SK-N-SH treated with all-trans-retinoic acid at 6 μM for 48 hours (cell line): Measurements from ENCODE around the gene MOBP.

Experiments
- ATAC-seq: fragments of 200-7000 bp; cut with Tn5 transposase; 3 replicates; pipeline ENCODE4 v1.9.1; 2020; ENCODE audit warnings: mild to moderate bottlenecking, moderate library complexity
- ARNTL ChIP-seq: fragments of 450-650 bp; formaldehyde crosslinking; IDR thresholded peaks from 2 replicates; pipeline ENCODE4 v1.5.0; 2020; ENCODE audit warnings: low read depth, mild to moderate bottlenecking, moderate library complexity, borderline replicate concordance
- BACH2 ChIP-seq: fragments of 250-450 bp; sonication (Bioruptor Pico); IDR thresholded peaks from 2 replicates; pipeline ENCODE4 v1.9.0; 2021; ENCODE audit warnings: mild to moderate bottlenecking, borderline replicate concordance
- CSDC2 ChIP-seq: fragments of 250-450 bp; sonication (Bioruptor Pico); IDR thresholded peaks from 2 replicates; pipeline ENCODE4 v1.5.0; 2020; ENCODE audit warnings: mild to moderate bottlenecking, moderate library complexity
- CSRNP3 ChIP-seq: fragments of 250-450 bp; sonication (Bioruptor Pico); IDR thresholded peaks from 2 replicates; pipeline ENCODE4 v1.5.1; 2021; ENCODE audit warnings: mild to moderate bottlenecking, moderate library complexity
- ESRRG ChIP-seq: fragments of 250-450 bp; sonication (Bioruptor Pico); IDR thresholded peaks from 2 replicates; pipeline ENCODE4 v1.6.1; 2021; ENCODE audit warnings: mild to moderate bottlenecking
- GLIS3 ChIP-seq: fragments of 250-450 bp; sonication (Bioruptor Pico); IDR thresholded peaks from 2 replicates; pipeline ENCODE4 v1.5.0; 2020; ENCODE audit warnings: mild to moderate bottlenecking, moderate library complexity
- ISL1 ChIP-seq: fragments of 250-450 bp; sonication (Bioruptor Pico); IDR thresholded peaks from 2 replicates; pipeline ENCODE4 v2.1.2; 2022; ENCODE audit warnings: mild to moderate bottlenecking, moderate library complexity
- OSR1 ChIP-seq: fragments of 250-450 bp; sonication (Bioruptor Pico); IDR thresholded peaks from 2 replicates; pipeline ENCODE4 v1.8.0; 2022; ENCODE audit warnings: moderate library complexity, mild to moderate bottlenecking, inconsistent platforms
- PATZ1 ChIP-seq: fragments of 250-450 bp; sonication (Bioruptor Pico); IDR thresholded peaks from 2 replicates; pipeline ENCODE4 v1.8.0; 2020; ENCODE audit warnings: mild to moderate bottlenecking, moderate library complexity, borderline replicate concordance
- POU6F1 ChIP-seq: fragments of 250-450 bp; sonication (Bioruptor Pico); IDR thresholded peaks from 2 replicates; pipeline ENCODE4 v1.8.0; 2021; ENCODE audit warnings: low read depth, mild to moderate bottlenecking, moderate library complexity, borderline replicate concordance
- PPARA ChIP-seq: fragments of 250-450 bp; sonication (Bioruptor Pico); IDR thresholded peaks from 2 replicates; pipeline ENCODE4 v1.5.0; 2020; ENCODE audit warnings: mild to moderate bottlenecking, borderline replicate concordance
- RARB ChIP-seq: fragments of 250-450 bp; sonication (Bioruptor Pico); IDR thresholded peaks from 2 replicates; pipeline ENCODE4 v1.8.0; 2021; ENCODE audit warnings: mild to moderate bottlenecking, moderate library complexity
- SNAI2 ChIP-seq: fragments of 250-450 bp; sonication (Bioruptor Pico); IDR thresholded peaks from 2 replicates; pipeline ENCODE4 v1.5.0; 2020; ENCODE audit warnings: mild to moderate bottlenecking, moderate library complexity
- TCF4 ChIP-seq: fragments of 250-450 bp; sonication (Bioruptor Pico); IDR thresholded peaks from 2 replicates; pipeline ENCODE4 v1.8.0; 2021; ENCODE audit warnings: mild to moderate bottlenecking, moderate library complexity, borderline replicate concordance
- TSHZ2 ChIP-seq: fragments of 250-450 bp; sonication (Bioruptor Pico); IDR thresholded peaks from 2 replicates; pipeline ENCODE4 v1.5.0; 2020; ENCODE audit warnings: mild to moderate bottlenecking, moderate library complexity
- ZC3H10 ChIP-seq: fragments of 250-450 bp; sonication (Bioruptor Pico); IDR thresholded peaks from 2 replicates; pipeline ENCODE4 v1.5.1; 2021; ENCODE audit warnings: mild to moderate bottlenecking, moderate library complexity
- ZFP30 ChIP-seq: fragments of 450-650 bp; formaldehyde crosslinking; IDR thresholded peaks from 2 replicates; pipeline ENCODE4 v1.5.0; 2022; ENCODE audit warnings: mild to moderate bottlenecking, moderate library complexity
- ZNF565 ChIP-seq: fragments of 450-650 bp; formaldehyde crosslinking; conservative IDR thresholded peaks from 2 replicates; pipeline ENCODE4 v1.5.0; 2020; ENCODE audit warnings: low read depth, mild to moderate bottlenecking, moderate library complexity
- ZNF70 ChIP-seq: fragments of 450-650 bp; formaldehyde crosslinking; IDR thresholded peaks from 2 replicates; pipeline ENCODE4 v1.5.0; 2020; ENCODE audit warnings: mild to moderate bottlenecking, moderate library complexity

MOBP gene

GRCh38 chr3:39460677-39461076, 6.8 kb upstream of the MOBP start (continued):
- no peak for TF ChIP-seq PATZ1
- no peak for TF ChIP-seq GLIS3 (CRISPR knock-in tag)
- no peak for TF ChIP-seq TCF4
- no peak for TF ChIP-seq SNAI2 (CRISPR knock-in tag)
- TF ChIP-seq, all 23 proteins: peak for 0

- ATAC-seq: no peak
- no peak for TF ChIP-seq ZNF70 (CRISPR knock-in tag)
- no peak for TF ChIP-seq SNAI2 (CRISPR knock-in tag)
- TF ChIP-seq TCF4: no peak
- no peak for TF ChIP-seq ZNF565 (CRISPR knock-in tag)
- TF ChIP-seq ZC3H10: no peak
- TF ChIP-seq GLIS3 (CRISPR knock-in tag): no peak
- no peak for TF ChIP-seq PPARA (CRISPR knock-in tag)
- TF ChIP-seq TSHZ2 (CRISPR knock-in tag): no peak
- no peak for TF ChIP-seq CSDC2 (CRISPR knock-in tag)
- TF ChIP-seq ARNTL (CRISPR knock-in tag): no peak
- TF ChIP-seq OSR1 (CRISPR knock-in tag): no peak
- TF ChIP-seq CSRNP3 (CRISPR knock-in tag): no peak
- TF ChIP-seq ZFP30 (CRISPR knock-in tag): no peak
- no peak for TF ChIP-seq ESRRG (CRISPR knock-in tag)
- no peak for TF ChIP-seq BACH2 (CRISPR knock-in tag)
- no peak for TF ChIP-seq ISL1 (CRISPR knock-in tag)
- TF ChIP-seq RARB (CRISPR knock-in tag): no peak
Observed at GRCh38 chr3:39463269-39463668, 4.2 kb upstream of the MOBP start.

- TF ChIP-seq TCF4 (no peak), ESRRG (CRISPR knock-in tag) (no peak)
- no peak for ATAC-seq
Observed at GRCh38 chr3:39466988-39467387, 492 bp upstream of the MOBP start.

- no peak for TF ChIP-seq POU6F1 (CRISPR knock-in tag)
- no peak for TF ChIP-seq TSHZ2 (CRISPR knock-in tag)
- TF ChIP-seq PATZ1: no peak
- TF ChIP-seq SNAI2 (CRISPR knock-in tag): no peak
- TF ChIP-seq ISL1 (CRISPR knock-in tag): no peak
- no peak for ATAC-seq
Observed at GRCh38 chr3:39468108-39468436, 592 bp downstream of the MOBP start.
